Caki2 (cell line): ENCODE measurements around the gene HECTD4. TPM values are rescaled to one million over a fixed set of nuclear protein-coding genes. Genes with fewer than 3 reads are reported as not detected.
"Not testable (repeated sequence)": the region's sequence is repeated elsewhere in the genome, so short reads cannot be mapped to it uniquely, and the experiment has no call there.

ENCODE experiments used
- DNase-seq: peaks from one replicate; pipeline ENCODE4 v3.0.0-alpha.2; 2015; ENCODE audit warnings: low read depth
- in situ Hi-C: cut with HindIII; loops from 2 replicates; pipeline ENCODE4 v1.10.0; 2016; ENCODE audit warnings: low sequenced_read_pairs, low pct_unique_long_range_greater_than_20kb, mixed read lengths
- total RNA-seq: library from RNA; depleted of rRNA; stranded (reverse); fragments of >200 nt; shearing (Covaris generic); gene quantifications from 2 replicates; pipeline ENCODE4 v1.2.3, GENCODE V29; 2014; ENCODE audit warnings: low replicate concordance; rRNA removed

The HECTD4 gene
- 2.6 and 10.0 TPM in 2 replicates for total RNA-seq

- in situ Hi-C loops, result no loop called here
- peak; percentile 72 for DNase-seq
Measured at GRCh38 chr12:112381883-112382796, at the start of gene HECTD4. TSS of gene HECTD4 (minus strand) at chr12:112382431. CDS start at chr12:112382128, 303 bp downstream.

GRCh38 chr12:112431965-112432364 lies 49.7 kb upstream of the HECTD4 start:
- in situ Hi-C loops, result no loop called here
- DNase-seq, result no peak

- in situ Hi-C loops, result no loop called here
- DNase-seq, result no peak
Measured at GRCh38 chr12:112430929-112431328, 48.7 kb upstream of the HECTD4 start.

GRCh38 chr12:112427760-112428159 lies 45.5 kb upstream of the HECTD4 start:
- no peak for DNase-seq
- in situ Hi-C loops, result no loop called here

GRCh38 chr12:112425582-112426382 lies 43.6 kb upstream of the HECTD4 start:
- no peak for DNase-seq
- in situ Hi-C loops, result no loop called here

GRCh38 chr12:112424126-112424525 lies 41.9 kb upstream of the HECTD4 start:
- in situ Hi-C loops, result no loop called here

GRCh38 chr12:112422531-112422930 lies 40.3 kb upstream of the HECTD4 start:
- DNase-seq, result no peak
- in situ Hi-C loops, result no loop called here

More at GRCh38 chr12:112424126-112424525, 41.9 kb upstream of the HECTD4 start:
- DNase-seq, result no peak

GRCh38 chr12:112421363-112421762 lies 39.1 kb upstream of the HECTD4 start:
- in situ Hi-C loops, result no loop called here
- no peak for DNase-seq

GRCh38 chr12:112420740-112421139 lies 38.5 kb upstream of the HECTD4 start:
- in situ Hi-C loops, result no loop called here
- DNase-seq, result no peak

GRCh38 chr12:112419297-112420133 lies 37.3 kb upstream of the HECTD4 start:
- DNase-seq, result peak; percentile 47
- in situ Hi-C loops, result no loop called here

- in situ Hi-C loops, result no loop called here
Measured at GRCh38 chr12:112418608-112419296, 36.5 kb upstream of the HECTD4 start, which contains the start of gene PTPN11. TSS of gene PTPN11 (plus strand) at chr12:112418947. CDS start at chr12:112419112, 165 bp downstream.

GRCh38 chr12:112418273-112418607 lies 36.0 kb upstream of the HECTD4 start:
- in situ Hi-C loops, result no loop called here
- no peak for DNase-seq

More at GRCh38 chr12:112418608-112419296, 36.5 kb upstream of the HECTD4 start, which contains the start of gene PTPN11:
- peak; percentile 76 for DNase-seq

GRCh38 chr12:112415457-112415856 lies 33.2 kb upstream of the HECTD4 start:
- DNase-seq, in situ Hi-C loops: not testable (repeated sequence)

GRCh38 chr12:112413855-112414625 lies 31.8 kb upstream of the HECTD4 start:
- in situ Hi-C loops, result no loop called here
- DNase-seq, result no peak

- DNase-seq, result no peak
- in situ Hi-C loops, result no loop called here
Measured at GRCh38 chr12:112409906-112410244, 27.6 kb upstream of the HECTD4 start.

GRCh38 chr12:112409064-112409905 lies 27.1 kb upstream of the HECTD4 start, which contains the start of gene RPL6:
TSS of gene RPL6 (minus strand) at chr12:112409605. CDS start at chr12:112408656, 949 bp downstream.
- in situ Hi-C loops, result no loop called here
- DNase-seq, result peak; percentile 83
